Gastroesophageal sphincter (tissue), 3 donors: ENCODE results near the gene APEH.

Source experiments
- POLR2A ChIP-seq, 2 donors: fragments of 450-650 bp; IDR thresholded peaks; one replicate each; pipeline ENCODE4 v1.6.1; 2017; ENCODE audit warnings: antibody characterized with exemption in 2 of 2, mild to moderate bottlenecking in 2 of 2, moderate library complexity in 1 of 2
- POLR2AphosphoS5 ChIP-seq: sonication (generic); formaldehyde crosslinking; IDR thresholded peaks from one replicate; pipeline ENCODE4 v1.6.1; 2017; ENCODE audit warnings: antibody characterized with exemption
- TF ChIP-seq, protein P1 (sequence below), 4 experiments: fragments of 200-600 bp in 2 of 4; fragments of 450-650 bp in 2 of 4; sonication (generic) in 1 of 4; IDR thresholded peaks; one replicate each; pipeline ENCODE4 v1.5.1; 2017 to 2019; ENCODE audit warnings: antibody characterized with exemption in 4 of 4, mild to moderate bottlenecking in 2 of 4, moderate library complexity in 2 of 4

DNA sequence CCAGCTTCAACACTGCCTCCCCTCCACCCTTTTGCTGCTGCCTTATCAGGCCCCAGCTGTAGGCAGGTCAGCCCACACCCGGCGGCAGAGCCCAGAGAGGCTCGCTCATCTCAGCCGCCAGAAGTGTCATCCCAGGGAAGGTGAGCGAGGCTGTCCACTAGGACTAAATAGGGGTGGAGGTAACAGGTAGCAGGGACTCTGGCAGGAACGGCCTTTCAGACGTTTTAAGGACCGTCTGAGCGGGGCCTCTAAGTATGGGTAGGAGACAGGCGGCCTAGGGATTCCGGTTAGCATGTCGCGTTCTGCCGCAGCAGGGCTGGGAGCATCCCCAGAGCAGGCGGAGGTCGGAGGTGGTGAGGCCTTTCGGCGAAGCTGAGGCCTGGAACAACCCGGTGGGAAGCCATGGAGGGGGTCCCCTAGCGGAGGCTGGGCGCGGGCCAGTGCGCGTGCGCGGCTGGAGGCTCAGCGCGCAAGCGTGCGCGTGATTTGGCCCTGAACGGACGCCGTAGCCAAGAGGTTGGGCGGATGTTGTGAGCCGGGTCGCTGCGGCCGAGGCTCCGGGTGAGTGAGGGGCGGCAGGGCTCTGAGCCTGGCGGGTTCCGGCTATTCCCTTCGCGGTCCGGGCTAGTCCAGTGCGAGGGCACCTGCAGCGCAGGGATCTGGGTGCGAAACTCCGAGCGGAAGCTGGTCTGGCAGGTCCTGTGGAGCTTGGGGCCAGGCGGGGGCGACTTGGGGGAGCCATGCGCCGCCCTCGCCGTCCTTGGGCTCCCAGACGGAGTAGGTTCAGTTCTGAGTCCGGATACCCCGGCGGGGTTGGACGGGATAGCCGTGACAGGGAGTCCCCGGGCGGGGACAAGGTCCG lies 15.1 kb downstream of the APEH start, which contains the start of the genes MST1 and RNF123:
- TF ChIP-seq, protein P1, sequence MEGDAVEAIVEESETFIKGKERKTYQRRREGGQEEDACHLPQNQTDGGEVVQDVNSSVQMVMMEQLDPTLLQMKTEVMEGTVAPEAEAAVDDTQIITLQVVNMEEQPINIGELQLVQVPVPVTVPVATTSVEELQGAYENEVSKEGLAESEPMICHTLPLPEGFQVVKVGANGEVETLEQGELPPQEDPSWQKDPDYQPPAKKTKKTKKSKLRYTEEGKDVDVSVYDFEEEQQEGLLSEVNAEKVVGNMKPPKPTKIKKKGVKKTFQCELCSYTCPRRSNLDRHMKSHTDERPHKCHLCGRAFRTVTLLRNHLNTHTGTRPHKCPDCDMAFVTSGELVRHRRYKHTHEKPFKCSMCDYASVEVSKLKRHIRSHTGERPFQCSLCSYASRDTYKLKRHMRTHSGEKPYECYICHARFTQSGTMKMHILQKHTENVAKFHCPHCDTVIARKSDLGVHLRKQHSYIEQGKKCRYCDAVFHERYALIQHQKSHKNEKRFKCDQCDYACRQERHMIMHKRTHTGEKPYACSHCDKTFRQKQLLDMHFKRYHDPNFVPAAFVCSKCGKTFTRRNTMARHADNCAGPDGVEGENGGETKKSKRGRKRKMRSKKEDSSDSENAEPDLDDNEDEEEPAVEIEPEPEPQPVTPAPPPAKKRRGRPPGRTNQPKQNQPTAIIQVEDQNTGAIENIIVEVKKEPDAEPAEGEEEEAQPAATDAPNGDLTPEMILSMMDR (IDR thresholded peaks at IDR 0.05): peak in 2 of 4 experiments; percentile 48 to 60
- TF ChIP-seq POLR2A (IDR thresholded peaks at IDR 0.05) (peak; percentile 20 to 49), POLR2AphosphoS5 (peak; percentile 88)
